H1 (cell line): ENCODE data around the gene TUBB2B. TPM values are rescaled to one million over a fixed set of nuclear protein-coding genes. Genes with fewer than 3 reads are reported as not detected.

Source experiments
- RAD21 ChIP-seq, 2 experiments: IDR thresholded peaks in 1 of 2; conservative IDR thresholded peaks in 1 of 2; 2 replicates each; pipeline ENCODE4 v1.6.1; 2011; ENCODE audit warnings: low read depth in 2 of 2, low read length in 2 of 2, improper control_type of control experiment in 1 of 2, inconsistent platforms in 1 of 2, mild to moderate bottlenecking in 1 of 2, moderate library complexity in 1 of 2
- TCF12 ChIP-seq: IDR thresholded peaks from 2 replicates; pipeline ENCODE4 v1.6.1; 2011; ENCODE audit warnings: low read depth, mild to moderate bottlenecking, low read length
- polyA plus RNA-seq, 7 experiments: library from polyadenylated mRNA; depleted of rRNA in 3 of 7; stranded (reverse) in 5 of 7; unstranded in 2 of 7; fragments of >200 nt in 5 of 7; fragments of 200-250 nt in 2 of 7; gene quantifications; 1 replicate in 5 of 7; 2 replicates in 1 of 7; 4 replicates in 1 of 7; pipeline versions ENCODE4 v1.2.1 to v1.2.3, GENCODE V29; 2011 to 2013; ENCODE audit warnings: missing spikeins in 2 of 7, mixed read lengths in 2 of 7
- total RNA-seq: library from RNA; stranded (reverse); fragmentation: NEBNext Ultra II Directional; extraction: Animal tissue kit (Norgen Biotek cat#: 25700); gene quantifications from 2 replicates; pipeline ENCODE4 v1.2.1, GENCODE V29; 2021

Gene TUBB2B
- total and polyA plus RNA-seq, 2 of the 8 experiments (the other 6 are each of a cell fraction or from before 2014, with no cell fraction given) = 612 to 722 TPM

DNA sequence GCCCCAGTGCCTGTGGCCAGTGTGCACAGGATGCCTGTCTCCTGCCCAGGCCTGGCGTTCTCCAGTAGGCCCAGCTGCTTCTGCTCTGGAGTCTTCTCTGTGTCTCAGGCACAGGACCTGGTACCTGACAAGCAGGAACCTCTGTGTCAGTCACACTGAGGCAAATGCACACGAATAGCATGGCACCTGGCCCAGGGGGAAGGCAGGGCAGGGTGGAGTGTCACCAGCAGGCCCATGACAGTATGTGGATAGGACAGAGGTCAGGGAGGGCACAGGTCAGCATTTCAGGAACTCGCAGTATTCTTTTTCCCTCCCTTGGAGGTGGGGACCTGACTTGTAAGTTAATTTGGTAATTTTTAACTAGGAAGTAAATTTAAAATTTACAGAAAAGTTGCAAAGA is 36.9 kb upstream of the TUBB2B start (continued):
- TF ChIP-seq RAD21 (IDR thresholded peaks at IDR 0.05 in 1 of 2, conservative IDR thresholded peaks at IDR 0.05 in 1 of 2; ENCODE audit: low read depth in 2 of 2, low read length in 2 of 2) = no peak
- TF ChIP-seq TCF12 = no peak
